SH-SY5Y (cell line): ENCODE measurements around the gene AKAP7.

ENCODE experiments used
- GATA2 ChIP-seq: IDR thresholded peaks from 2 replicates; pipeline ENCODE4 v1.6.1; 2011; ENCODE audit warnings: mild to moderate bottlenecking, low read depth, low read length
- GATA3 ChIP-seq: IDR thresholded peaks from 2 replicates; pipeline ENCODE4 v1.6.1; 2011; ENCODE audit warnings: low read depth, mild to moderate bottlenecking, low read length, moderate library complexity

GRCh38 chr6:131275273-131275672 lies 140.0 kb downstream of the AKAP7 start:
- TF ChIP-seq GATA2 (no peak), GATA3 (no peak)
